ENCODE data around the gene FAM107B. TPM values are rescaled to one million over a fixed set of nuclear protein-coding genes. Genes with fewer than 3 reads are reported as not detected.

The FAM107B gene
- total and polyA plus RNA-seq, 2 of the 13 experiments (the other 11 are each of a cell fraction or from before 2014, with no cell fraction given): 15.7 to 24.8 TPM

GRCh38 chr10:14571866-14572507, 202.7 kb downstream of the FAM107B start (continued):
- TF ChIP-seq ZFP36 (IDR thresholded peaks at IDR 0.05; ENCODE audit: borderline replicate concordance, low read depth, low read length, partially characterized antibody): no peak
- no peak for TF ChIP-seq ZNF350 (CRISPR knock-in tag; IDR thresholded peaks at IDR 0.05; ENCODE audit: borderline replicate concordance, low read depth)
- TF ChIP-seq ZNF639 (CRISPR knock-in tag; conservative IDR thresholded peaks at IDR 0.05): no peak
- peak; percentile 78; the same call in 1 of the 2 replicates for TF ChIP-seq ZNF614 (CRISPR knock-in tag; IDR thresholded peaks at IDR 0.05; ENCODE audit: borderline replicate concordance)
- TF ChIP-seq SNAPC5 (CRISPR knock-in tag; IDR thresholded peaks at IDR 0.05; ENCODE audit: borderline replicate concordance): no peak
- TF ChIP-seq ZNF121 (CRISPR knock-in tag; IDR thresholded peaks at IDR 0.05): no peak
- no peak for TF ChIP-seq ZNF543 (CRISPR knock-in tag; IDR thresholded peaks at IDR 0.05)
- TF ChIP-seq ZNF329 (CRISPR knock-in tag; IDR thresholded peaks at IDR 0.05; ENCODE audit: low read depth): no peak
- peak; percentile 83 for TF ChIP-seq NR2F6 (IDR thresholded peaks at IDR 0.05)
- TF ChIP-seq NR2F6 (CRISPR knock-in tag; IDR thresholded peaks at IDR 0.05): peak; percentile 91
- no peak for TF ChIP-seq MAFG (CRISPR knock-in tag; IDR thresholded peaks at IDR 0.05)
- TF ChIP-seq TBP (CRISPR knock-in tag; IDR thresholded peaks at IDR 0.05): no peak
- peak; percentile 72 for TF ChIP-seq POGZ (CRISPR knock-in tag; IDR thresholded peaks at IDR 0.05)
- TF ChIP-seq ZNF484 (CRISPR knock-in tag; IDR thresholded peaks at IDR 0.05; ENCODE audit: borderline replicate concordance, low read depth): no peak
- TF ChIP-seq KLF12 (CRISPR knock-in tag; IDR thresholded peaks at IDR 0.05; ENCODE audit: borderline replicate concordance): no peak
- TF ChIP-seq MIXL1 (CRISPR knock-in tag; IDR thresholded peaks at IDR 0.05): peak; percentile 80
- TF ChIP-seq ZC3H13 (CRISPR knock-in tag; IDR thresholded peaks at IDR 0.05): no peak
- TF ChIP-seq ZFP82 (CRISPR knock-in tag; IDR thresholded peaks at IDR 0.05; ENCODE audit: borderline replicate concordance): no peak
- TF ChIP-seq HOXA7 (CRISPR knock-in tag; IDR thresholded peaks at IDR 0.05): no peak
- TF ChIP-seq HIC2 (CRISPR knock-in tag; IDR thresholded peaks at IDR 0.05; ENCODE audit: low read depth): peak; percentile 93
- TF ChIP-seq ZNF75D (CRISPR knock-in tag; IDR thresholded peaks at IDR 0.05; ENCODE audit: borderline replicate concordance): no peak
- no peak for TF ChIP-seq HMGA1 (CRISPR knock-in tag; conservative IDR thresholded peaks at IDR 0.05)
- TF ChIP-seq FOXJ3 (CRISPR knock-in tag; IDR thresholded peaks at IDR 0.05; ENCODE audit: borderline replicate concordance): peak; percentile 39; the same call in 1 of the 2 replicates
- TF ChIP-seq ZNF768 (CRISPR knock-in tag; IDR thresholded peaks at IDR 0.05): no peak
- no peak for TF ChIP-seq AGO1 (IDR thresholded peaks at IDR 0.05; ENCODE audit: low read depth, low read length, poor library complexity, severe bottlenecking)
- no peak for TF ChIP-seq GABPA (IDR thresholded peaks at IDR 0.05; ENCODE audit: low read depth, low read length)
- no peak for TF ChIP-seq GABPA (CRISPR knock-in tag; IDR thresholded peaks at IDR 0.05; ENCODE audit: low read depth)
- TF ChIP-seq ZNF251 (CRISPR knock-in tag; IDR thresholded peaks at IDR 0.05): no peak
- TF ChIP-seq IKZF5 (CRISPR knock-in tag; IDR thresholded peaks at IDR 0.05): peak; percentile 86
- TF ChIP-seq DNMT3B (CRISPR knock-in tag; conservative IDR thresholded peaks at IDR 0.05): 0 out of 2 replicates have a peak, but pooled peaks have one; percentile 74
